Stimulated activated CD4-positive, alpha-beta T cell treated with anti-CD3 and anti-CD28 coated beads, Interleukin-4, amount 100 ng/mL, for 4 hours (primary cell): ENCODE results near the gene CRKL.
"Not testable (repeated sequence)": the region's sequence is repeated elsewhere in the genome, so short reads cannot be mapped to it uniquely, and the experiment has no call there.

Source experiments
- DNase-seq, 2 experiments: peaks; one replicate each; pipeline ENCODE4 v3.0.0-alpha.2; 2020

Gene CRKL, protein sequence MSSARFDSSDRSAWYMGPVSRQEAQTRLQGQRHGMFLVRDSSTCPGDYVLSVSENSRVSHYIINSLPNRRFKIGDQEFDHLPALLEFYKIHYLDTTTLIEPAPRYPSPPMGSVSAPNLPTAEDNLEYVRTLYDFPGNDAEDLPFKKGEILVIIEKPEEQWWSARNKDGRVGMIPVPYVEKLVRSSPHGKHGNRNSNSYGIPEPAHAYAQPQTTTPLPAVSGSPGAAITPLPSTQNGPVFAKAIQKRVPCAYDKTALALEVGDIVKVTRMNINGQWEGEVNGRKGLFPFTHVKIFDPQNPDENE

DNA sequence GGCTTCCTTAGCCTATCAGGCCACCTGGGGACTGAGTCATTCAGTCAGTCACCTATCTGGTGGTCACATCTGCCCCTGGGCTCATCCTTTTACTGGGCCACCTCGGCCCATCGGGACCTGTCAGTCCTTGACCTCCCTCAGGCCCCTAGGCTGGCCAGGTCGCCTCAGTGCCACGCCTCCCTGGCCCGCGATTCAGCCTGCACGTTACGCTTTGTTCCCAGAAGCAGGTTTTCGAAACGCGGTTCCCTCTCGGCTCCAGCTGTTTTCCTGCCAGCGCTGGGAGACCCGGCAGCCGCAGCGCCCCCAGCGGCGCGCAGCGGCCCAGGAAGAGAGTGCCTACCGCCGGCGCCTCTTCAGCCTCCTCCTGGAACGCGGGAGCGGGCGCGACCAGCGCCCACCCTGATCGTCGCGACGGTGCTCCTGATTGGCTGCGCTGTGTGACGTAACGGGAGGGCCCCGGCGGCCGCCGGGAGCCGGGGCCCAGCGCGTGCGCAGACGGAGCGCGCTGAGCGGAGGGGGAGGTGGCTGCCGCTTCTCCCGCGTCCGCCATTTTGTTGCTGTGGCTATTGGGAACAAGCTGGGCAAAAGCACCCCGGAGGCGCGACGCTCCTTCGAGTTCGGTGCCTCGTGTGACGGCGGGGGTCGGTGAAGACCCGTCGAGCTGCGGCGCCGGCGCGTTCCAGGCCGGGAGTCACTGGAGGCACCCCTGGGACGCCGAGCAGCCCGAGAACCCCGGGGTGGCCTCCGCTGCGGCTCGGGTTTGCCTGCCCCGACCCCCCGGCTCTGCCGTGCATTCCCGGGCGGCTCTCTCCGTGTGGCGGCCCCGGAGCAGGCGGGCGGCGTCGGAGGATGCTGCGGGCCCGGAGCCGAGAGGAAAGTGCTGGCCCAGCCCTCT is at the start of gene CRKL:
Gene CRKL, plus strand, starts transcription at position 492 of the 895 bp plus-strand sequence. CDS start 528 bp downstream, outside the sequence.
- peak; percentile 94 to 97 for DNase-seq

DNA sequence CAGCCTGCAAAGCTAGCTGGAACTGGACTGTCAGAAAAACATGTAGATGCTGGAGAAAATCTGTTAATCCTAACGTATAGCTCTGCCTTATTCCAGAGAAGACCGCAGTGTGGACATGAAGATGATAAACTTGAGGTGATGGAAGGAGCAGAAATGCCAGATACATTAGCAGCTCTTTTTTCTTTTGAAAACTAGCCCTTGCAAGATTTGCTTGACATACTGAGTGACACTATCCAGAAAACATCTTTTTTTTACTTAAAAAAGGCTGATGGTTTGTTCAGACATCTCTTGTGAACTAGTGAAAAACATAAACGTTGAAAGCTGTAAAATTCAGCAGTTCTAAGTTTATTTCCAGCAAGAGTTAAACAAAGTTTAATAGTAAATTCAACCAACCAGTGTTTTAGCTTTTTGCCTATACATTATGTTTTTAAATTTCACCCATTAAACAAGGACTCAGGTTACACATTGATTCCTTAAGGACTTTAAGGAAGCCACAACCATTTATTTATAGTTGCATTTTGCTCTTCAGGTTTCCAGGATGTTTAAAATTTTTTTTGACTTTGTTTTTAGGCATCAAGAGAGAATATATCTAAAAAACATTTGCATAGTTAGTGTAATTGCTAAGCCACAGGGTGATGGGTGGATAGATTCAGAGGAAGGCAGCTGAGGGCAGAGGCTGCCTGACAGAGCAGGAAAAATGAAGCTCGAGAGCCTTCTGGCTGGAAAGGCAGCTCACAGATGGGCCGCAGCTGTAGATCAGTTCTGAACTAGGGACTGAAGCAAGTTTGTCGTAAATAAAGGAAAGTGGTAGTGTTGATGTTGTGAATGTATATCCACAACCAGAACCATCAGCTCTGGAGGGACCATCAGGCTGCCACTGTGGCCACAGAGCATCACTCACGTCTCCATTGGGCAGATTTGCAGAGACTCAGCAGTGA is 48.9 kb upstream of the CRKL start:
- DNase-seq = no peak

DNA sequence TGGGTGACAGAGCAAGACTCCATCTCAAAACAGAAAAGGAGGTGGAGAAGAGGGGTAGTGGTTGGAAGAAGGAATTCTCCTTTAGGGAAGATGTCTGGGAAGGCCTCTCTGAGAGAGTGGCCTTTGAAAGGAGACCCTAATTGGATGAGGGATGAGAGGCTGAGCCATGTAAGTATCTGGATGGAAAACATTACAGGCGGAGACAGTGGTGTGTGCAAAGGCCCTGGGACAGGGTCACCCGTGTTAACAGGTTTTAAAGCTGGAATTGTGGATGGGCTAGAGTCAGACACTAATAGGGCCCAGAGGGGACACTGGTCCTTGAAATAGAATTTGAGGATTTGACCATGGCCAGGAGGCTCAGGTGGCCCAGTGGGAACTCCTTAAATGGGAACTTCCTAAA is 48.0 kb upstream of the CRKL start:
- no peak for DNase-seq

DNA sequence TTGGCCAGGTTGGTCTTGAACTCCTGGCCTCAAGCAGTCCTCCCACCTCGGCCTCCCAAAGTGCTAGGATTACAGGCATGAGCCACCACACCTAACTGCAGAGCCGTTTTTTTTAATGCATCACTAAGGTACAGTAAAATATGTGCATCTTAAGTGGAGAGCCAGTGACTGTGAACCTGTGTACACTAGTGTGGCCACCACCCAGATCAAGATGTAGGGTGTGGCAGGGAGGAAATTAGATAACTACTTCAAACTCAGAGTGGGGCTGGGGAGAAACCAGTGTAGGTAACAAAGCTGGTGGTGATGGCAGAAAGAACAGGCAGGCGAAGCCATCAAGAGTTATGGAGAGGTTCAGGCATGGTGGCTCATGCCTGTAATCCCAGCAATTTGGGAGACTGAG is 44.0 kb upstream of the CRKL start:
- DNase-seq = no peak

DNA sequence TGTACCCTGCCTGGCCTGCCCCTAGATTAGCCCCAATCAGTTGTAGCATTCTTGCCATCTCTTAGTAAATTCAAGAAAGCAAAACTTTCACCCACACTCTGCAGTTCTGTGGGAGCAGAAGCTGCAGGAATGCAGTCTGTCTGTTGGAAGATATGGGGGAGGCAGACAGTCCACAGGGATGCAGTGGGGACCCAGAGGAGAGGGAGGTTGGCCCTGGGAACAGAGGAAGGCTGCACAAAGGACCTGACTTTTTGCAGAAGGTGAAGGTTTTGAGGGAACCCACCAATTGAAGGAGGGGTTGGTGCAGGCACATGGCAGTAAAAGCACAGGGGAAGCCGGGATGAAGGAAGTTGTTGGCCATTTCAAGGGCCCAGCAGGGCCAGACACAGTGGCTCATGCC is 41.9 kb upstream of the CRKL start:
- no peak for DNase-seq

DNA sequence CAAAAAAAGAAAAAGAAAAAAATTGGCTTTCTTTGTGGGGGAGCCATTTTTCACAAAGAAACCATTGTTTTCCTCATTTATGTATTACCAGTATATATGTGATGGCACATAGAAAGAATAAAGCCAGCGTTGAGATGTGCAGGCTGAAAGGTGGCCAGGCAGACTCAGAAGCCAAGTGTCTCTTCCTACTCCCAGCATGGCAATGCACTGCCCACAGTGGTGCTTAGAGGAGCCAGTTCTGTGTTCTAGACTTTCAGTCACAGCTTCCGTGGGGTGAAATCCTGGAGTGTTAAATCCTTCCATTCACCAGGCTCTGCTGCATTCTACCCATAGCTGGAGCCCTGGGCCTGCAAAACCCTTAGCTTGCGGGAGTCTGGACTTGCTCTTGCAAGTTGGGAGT is 39.5 kb upstream of the CRKL start:
- no peak for DNase-seq

DNA sequence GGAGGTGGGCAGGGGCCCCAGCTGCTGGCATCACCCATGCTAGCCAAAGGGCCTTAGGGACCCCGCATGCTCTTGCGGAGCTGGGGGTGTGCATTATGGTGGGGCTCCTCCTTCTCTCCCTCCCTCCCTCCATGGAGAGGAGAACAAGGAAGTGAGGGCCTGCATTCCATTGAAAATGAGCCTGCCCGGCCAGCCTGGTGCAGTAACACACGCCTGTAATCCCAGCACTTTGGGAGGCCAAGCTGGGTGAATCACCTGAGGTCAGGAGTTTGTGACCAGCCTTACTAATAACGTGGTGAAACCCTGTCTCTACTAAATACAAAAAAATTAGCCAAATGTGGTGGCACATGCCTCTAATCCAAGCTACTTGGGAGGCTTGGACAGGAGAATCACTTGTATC is 36.0 kb upstream of the CRKL start:
- DNase-seq = no peak

DNA sequence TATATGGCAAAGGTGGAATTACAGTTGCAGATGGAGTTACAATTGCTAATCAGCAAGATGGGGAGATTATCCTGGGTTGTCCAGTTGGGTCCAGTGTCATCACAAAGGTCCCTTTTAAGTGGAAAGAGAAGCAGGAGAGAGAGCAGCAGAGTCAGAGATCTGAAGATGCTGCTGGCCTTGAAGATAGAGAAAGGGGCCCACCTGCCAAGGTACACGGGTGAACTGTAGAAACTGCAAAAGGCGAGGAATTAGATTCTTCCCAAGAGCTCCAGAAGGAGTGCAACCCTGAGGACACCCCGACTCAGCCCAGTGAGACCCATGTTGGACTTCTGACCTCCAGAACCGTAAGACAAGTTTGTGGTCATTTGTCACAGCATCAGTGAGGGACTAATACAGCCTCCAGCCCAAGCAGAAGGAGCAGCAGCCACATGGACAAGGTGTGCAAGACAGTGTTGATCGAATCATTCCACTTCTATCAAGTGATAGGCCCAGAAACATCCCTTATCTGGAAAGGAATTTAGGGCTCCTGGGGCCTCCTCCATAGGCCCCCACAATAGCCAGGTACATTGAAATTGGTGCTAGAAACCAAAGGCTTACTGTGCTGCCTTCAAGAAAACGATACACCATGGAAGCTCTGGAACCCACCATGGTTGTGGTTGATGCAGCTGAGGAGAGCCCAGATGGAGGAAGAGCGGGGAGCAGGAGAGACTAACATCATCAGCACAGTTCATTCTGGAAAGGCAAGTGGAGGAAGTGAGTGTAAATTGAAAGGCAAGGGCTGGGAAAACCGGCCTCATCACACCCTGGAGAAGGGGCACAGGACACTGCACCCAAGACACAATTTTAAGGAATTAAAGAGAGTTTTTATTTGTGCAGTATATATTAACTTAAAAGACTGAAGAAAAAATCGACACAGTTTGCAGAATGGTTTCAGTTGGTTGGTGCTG is 35.1 kb upstream of the CRKL start:
- no peak for DNase-seq

DNA sequence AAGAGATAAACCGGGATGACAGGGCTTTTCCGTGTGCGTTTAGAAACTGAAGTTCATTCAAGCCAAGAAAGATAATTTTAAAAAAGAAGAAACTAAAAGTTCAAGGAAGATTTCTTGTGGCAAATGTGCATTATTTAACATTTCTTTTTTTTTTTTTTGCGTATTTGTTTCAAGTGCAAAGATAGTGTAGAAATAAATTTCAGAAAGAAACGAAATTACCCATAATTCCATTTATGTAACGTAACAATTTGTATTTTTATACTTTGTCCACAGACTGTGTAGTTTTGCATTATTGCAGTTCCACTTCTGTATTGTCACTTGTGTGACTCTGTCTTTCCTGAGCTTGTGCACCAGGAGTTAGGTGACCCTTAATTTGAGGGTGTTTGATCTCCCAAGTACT is 34.4 kb upstream of the CRKL start:
- no peak for DNase-seq

DNA sequence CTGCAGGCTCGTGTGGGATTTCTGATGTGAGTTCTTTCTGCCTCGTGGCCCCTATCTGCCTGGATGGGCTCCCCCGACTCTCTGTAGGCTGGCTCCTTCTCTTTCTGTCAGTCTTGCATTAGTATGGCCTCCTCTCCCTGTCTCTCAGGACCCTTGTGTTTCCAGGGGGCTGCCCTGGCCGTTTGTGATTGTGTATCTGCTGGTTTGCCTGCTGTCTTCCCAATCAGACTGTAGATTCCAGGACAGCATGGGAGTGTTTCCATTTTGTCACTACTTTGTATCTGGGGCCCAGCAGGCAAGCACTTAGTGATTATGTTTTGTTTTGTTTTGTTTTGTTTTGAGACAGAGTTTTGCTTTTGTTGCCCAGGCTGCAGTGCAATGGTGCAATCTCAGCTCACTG is 32.8 kb upstream of the CRKL start:
- no peak for DNase-seq

DNA sequence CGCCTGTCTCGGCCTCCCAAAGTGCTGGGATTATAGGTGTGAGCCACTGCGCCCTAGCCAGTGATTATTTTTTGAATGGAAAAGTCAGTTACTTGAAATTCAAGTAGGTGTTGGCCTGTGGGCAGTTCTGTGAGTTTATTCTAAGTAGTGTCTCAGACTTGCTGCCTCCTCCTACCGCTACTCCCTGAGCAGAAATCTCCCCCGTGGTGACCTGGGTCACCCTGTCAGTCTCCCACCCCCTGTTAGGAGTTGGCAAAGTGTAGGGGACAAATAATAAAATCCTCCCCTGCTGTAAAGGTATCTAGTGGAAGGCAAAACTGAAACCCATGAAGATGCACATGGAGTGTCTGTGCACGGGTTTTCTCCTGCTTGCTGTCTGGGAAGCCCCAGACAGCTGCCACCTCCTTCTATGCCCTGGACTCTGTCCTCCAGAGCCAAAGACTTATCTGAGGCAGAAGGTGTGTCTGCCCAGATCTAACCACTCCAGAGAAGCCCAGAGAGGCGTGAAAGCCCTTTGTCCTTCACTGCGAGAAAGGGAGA is 32.1 kb upstream of the CRKL start:
- no peak for DNase-seq

DNA sequence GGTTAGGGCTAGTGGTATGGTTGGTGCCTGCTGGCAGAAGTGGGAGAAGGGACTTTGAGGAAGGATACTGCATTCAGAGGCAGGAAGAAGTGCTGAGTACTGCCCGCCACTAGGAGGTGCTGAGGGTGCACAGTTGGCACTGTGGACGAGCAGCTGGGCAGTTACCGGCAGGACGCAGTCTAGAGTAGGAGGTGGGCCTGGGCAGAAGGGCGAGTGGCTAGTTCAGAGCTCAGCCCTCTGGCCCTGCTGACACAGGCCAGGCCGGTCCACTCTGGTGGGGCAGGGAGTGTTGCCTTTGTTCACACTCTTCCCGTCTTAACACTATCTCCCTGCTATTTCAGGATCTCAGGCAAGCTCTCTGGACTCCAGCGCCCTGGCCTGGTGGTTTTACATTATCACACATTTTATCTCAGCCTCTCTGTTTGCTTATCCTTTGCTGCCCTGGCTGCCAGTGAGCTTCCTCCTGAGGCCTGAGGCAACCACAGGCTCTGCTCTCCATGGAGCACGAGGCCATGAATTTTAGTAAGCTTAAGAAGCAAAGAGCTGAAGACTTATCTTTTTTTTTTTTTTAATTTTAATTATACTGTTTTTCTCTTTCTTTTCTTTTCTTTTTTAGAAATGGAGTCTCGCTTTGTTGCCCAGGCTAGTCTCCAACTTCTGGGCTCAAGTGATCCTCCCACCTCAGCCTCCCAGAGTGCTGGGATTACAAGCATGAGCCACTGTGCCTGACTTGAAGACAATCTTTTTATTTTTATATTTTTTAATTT is 31.5 kb upstream of the CRKL start:
- DNase-seq = peak; percentile 7 to 33

DNA sequence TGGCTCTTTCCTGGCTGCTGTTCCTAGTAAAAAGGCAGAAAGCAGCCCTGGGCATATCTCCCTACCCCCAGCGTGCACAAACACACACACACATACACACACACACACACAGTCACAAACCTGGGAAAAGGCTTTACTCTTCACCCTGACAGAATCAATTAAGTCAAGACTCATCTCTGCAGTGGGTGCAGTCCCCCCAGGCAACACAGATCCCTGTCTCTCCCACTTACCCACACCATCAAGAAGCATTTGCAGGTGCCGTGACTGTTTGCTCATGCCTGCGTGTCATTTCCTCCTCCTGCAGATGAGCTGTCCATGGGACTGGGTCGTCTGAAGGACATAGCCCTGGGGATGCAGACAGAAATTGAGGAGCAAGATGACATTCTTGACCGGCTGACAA is 29.8 kb upstream of the CRKL start:
- DNase-seq = no peak

DNA sequence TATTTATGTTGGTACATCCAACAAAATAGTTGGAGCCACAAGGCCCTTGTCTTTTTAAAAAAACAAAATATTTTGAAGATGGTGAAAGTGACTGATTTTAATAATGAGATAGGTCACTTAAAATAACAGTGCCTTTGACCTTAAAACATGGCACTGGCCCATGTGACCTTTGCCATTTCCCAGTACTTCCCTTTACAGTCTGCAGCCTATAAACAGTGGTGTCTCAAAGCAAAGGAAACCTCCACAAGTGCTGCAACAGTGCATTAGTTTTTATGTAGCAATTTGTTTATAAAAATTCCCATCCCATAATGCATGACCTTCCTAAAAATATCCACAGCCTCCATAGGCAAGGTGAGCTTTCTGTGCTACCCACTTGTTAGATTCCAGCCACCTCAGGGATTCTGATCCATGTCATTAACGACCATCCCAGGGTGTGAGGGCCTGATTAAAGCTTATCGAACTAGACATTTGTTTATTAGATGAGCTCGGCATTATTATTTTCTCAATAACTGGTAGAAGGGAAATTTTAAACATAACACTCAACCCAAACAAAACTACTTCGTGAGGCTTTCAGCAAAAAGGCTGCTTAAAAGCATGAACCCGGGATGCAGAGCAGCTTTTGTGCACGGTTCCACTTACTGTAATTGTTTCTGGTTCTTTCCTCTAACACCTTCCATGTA is 28.0 kb upstream of the CRKL start:
- no peak for DNase-seq

DNA sequence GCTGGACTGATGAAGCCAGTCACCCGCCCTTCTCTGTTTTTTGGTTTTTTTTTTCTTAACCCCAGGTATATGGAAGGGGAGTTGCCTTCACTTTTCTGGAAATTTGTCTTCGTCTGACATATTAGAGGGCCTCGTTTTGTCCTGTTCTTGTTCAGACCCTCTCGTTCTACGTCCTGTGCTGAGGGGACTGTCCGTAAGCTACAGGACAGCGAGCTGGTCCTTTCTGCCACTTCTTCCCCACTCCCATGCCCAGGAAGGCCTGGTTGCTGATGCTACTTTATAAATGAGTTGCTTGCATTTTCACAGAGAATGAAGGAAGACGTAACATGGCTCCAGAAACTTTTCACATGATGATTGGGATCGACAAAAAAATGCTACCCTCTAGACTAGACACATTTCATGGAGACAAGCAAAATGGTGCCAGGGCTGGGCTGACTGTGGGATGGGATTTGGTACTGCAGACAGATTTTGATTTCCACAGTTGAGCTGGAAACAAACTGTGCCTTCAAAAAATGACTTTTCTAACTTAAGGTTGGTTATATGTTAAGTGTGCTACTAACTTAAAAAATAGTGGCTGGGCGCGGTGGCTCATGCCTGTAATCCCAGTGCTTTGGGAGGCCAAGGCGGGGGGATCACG is 27.2 kb upstream of the CRKL start:
- DNase-seq = no peak

DNA sequence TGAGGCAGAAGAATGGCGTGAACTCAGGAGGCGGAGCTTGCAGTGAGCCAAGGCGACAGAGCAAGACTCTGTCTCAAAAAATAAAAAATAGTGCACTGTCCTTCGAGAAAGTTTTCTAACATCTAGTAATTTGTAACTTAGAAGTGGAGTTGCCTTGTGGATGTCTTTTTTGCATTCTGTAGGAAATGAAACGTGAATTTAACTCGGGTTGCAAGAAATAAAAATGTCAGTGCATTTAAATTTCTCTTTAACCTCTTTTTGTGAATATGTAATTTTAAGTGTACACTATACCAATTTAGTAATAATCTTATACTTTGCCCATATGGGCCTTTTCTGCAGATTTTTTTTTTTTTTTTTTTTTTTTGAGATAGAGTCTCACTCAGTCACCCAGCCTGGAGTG is 26.2 kb upstream of the CRKL start:
- no peak for DNase-seq

DNA sequence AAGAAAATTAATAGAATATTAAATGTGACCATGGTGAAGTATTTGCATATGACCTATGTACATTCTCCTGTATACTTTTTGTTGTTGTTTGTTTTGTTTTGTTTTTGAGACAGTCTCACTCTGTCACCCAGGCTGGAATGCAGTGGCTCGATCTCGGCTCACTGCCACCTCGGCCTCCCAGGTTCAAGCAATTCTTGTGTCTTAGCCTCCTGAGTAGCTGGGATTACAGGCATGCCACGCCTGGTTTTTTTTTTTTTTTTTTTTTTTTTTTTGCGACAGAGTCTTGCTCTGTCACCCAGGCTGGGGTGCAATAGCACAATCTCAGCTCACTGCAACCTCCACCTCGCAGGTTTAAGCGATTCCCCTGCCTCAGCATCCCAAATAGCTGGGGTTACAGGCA is 19.5 kb upstream of the CRKL start:
- DNase-seq = not testable (repeated sequence)

DNA sequence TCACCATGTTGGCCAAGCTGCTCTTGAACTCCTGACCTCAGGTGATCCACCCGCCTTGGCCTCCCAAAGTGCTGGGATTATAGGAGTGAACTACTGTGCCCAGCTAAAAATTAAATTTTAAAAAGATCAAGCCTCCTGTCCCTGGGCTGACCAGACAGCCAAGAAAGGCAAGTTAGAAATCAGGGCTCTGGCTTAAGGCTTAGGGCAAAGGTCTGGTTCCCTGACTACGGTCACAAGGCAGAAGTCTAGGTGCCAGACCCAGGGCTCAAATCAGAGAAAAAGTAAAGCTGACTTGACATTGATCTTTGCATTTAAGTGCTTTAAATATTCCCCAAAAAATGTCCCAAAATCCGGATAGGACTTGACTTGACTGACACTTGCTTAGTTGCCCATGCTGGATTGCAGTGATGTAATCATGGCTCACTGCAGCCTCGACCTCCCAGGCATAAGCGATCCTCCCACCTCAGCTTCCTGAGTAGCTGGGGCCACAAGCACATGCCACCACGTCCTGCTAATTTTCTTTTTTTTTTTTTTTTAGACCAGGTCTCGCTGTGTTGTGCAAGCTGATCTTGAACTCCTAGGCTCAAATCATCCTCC is 17.3 kb upstream of the CRKL start:
- no peak for DNase-seq
